IPS DF 6.9 (cell line): ENCODE results near the gene CSNK1G1.

Experiments used
- DNase-seq: peaks from one replicate; pipeline ENCODE4 v3.0.0-alpha.2; 2013; ENCODE audit warnings: low read depth, low spot score
- H3K27ac ChIP-seq: one replicate; pipeline ENCODE4 v1.5.1; 2013; ENCODE audit warnings: low read length, control low read depth
- H3K27me3 ChIP-seq: 2 replicates; pipeline ENCODE4 v1.6.1; 2013; ENCODE audit warnings: mild to moderate bottlenecking, low read length; ENCODE audit not compliant: control insufficient read depth, insufficient read depth
- H3K36me3 ChIP-seq: 2 replicates; pipeline ENCODE4 v1.6.1; 2013; ENCODE audit warnings: low read length; ENCODE audit not compliant: control insufficient read depth, insufficient read depth
- H3K4me1 ChIP-seq: 2 replicates; pipeline ENCODE4 v1.6.1; 2013; ENCODE audit warnings: low read length; ENCODE audit not compliant: control insufficient read depth, insufficient read depth
- H3K4me3 ChIP-seq: 2 replicates; pipeline ENCODE4 v1.5.1; 2013; ENCODE audit warnings: mild to moderate bottlenecking, low read length
- H3K9me3 ChIP-seq: 2 replicates; pipeline ENCODE4 v1.6.1; 2013; ENCODE audit warnings: low read length, inconsistent platforms; ENCODE audit not compliant: control insufficient read depth, insufficient read depth
- WGBS: extraction: QIAGEN DNeasy Blood & Tissue Kit; methylation state at CpG from one replicate; pipeline ENCODE4 v1.1.7; 2013; ENCODE audit warnings: mixed read lengths, missing lambda C conversion rate; ENCODE audit not compliant: insufficient read length, insufficient coverage; 5-methylcytosine and 5-hydroxymethylcytosine counted together

CSNK1G1 gene

DNA sequence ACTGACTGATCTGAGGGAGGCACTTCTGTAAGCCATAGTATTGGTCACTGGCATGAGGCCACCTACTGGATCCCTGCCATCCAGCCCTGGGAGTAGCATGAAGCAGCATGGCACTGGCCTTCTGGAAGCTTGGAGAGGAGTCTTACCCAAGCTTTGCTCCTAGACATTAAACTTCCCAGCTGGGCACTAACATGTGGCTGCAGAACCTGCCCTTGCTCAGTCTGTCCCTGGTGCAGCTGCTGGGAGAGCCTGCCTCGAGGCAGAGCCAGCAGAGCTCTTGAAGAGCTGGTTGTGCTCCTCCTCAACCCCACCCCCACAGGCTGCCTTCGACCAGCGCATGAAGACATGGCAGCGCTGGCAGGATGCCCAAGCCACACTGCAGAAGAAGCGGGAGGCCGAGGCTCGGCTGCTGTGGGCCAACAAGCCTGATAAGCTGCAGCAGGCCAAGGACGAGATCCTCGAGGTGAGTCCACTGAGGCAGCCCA, 221.6 kb downstream of the CSNK1G1 start:
- no peaks in the 10 kb centered on the region for H3K9me3 ChIP-seq
- no peaks in the 10 kb centered on the region for H3K27me3 ChIP-seq
- H3K4me3 ChIP-seq = no peak overlapping the region
- H3K36me3 ChIP-seq = peaks cover 32% of the 10 kb centered on the region
- peaks cover 2% of the 10 kb centered on the region for H3K4me1 ChIP-seq
- no CpG with 5 or more reads among the region's 9 CpGs for WGBS
- no peak for DNase-seq
- no peak overlapping the region for H3K27ac ChIP-seq

DNA sequence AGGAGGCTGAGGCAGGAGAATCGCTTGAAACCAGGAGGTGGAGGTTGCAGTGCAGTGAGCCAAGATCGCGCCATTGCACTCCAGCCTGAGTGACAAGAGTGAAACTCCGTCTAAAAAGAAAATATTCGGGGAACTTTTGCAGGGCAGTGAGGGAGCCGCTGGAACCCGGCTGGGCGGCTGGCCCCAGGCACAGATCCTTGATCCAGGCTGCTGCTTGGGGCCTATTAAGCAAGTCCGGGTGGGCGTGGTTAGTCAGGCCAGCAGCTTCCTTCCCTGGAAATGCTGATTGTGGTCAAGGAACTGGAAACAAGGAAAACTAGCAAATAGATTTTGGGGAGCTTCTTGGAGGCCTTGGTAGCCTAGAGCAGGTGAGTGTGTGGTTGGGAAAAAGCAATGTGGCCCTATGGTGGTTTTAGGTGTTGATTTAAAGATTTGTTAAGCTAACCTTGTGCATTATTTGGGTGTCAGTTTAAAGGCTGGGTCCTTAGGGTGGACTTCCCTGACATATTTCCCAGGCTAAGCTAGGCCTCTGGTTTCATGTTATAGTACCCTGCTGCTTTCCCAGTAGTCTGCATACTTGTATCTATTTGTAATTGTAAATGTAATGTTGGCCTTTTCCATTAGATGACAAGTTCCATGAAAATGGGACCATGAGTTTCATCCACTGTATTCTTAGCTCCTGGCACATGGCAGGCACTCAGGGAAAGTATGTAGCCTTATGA, 222.2 kb downstream of the CSNK1G1 start:
- H3K27ac ChIP-seq = no peak overlapping the region
- no peaks in the 10 kb centered on the region for H3K9me3 ChIP-seq
- no CpG with 5 or more reads among the region's 10 CpGs for WGBS
- H3K4me1 ChIP-seq = peaks cover 2% of the 10 kb centered on the region
- H3K4me3 ChIP-seq = no peak overlapping the region
- peaks cover 32% of the 10 kb centered on the region for H3K36me3 ChIP-seq
- H3K27me3 ChIP-seq = no peaks in the 10 kb centered on the region
- no peak for DNase-seq

DNA sequence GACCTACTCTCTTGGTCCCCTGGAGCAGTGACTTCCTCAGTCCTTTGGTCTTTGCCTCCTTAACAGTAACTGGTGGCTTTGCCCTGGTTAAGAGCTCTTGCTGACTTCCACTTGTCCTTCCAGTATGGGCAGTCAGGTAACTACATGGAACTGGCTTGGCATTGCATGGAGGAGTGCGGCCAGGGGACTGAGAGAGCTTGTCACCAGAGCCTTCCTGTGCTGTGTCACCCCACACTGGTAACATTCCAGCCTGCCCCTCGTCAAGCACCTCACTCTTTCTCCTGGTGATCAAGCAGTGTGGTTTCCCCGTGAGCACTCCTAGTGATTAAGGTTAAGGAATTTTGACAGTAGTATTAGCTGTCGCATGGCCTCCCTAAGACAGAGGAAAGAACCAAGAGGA, 223.8 kb downstream of the CSNK1G1 start:
- no peak for DNase-seq
- Histone ChIP-seq H3K4me1 (peaks cover 2% of the 10 kb centered on the region), H3K27ac (no peak overlapping the region), H3K9me3 (no peaks in the 10 kb centered on the region), H3K4me3 (no peak overlapping the region), H3K36me3 (peaks cover 33% of the 10 kb centered on the region), H3K27me3 (no peaks in the 10 kb centered on the region)
- no CpG with 5 or more reads among the region's 4 CpGs for WGBS

DNA sequence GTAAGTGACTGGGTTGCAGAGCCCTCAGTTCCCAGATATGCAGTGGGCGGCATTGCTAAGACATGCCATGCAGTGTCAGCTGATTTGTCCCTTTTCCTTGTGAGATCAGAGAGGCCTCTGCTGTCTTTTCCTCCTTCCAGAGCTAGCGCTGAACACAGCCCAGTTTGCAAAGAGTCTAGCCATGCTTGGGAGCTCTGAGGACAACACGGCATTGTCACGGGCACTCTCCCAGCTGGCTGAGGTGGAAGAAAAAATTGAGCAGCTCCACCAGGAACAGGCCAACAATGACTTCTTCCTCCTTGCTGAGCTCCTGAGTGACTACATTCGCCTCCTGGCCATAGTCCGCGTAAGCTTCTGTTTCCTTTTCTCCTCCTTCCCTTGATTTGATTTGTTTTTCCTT, 224.4 kb downstream of the CSNK1G1 start:
- Histone ChIP-seq H3K27ac (no peak overlapping the region), H3K4me1 (no peaks in the 10 kb centered on the region), H3K9me3 (no peaks in the 10 kb centered on the region), H3K36me3 (peaks cover 30% of the 10 kb centered on the region), H3K27me3 (no peaks in the 10 kb centered on the region), H3K4me3 (no peak overlapping the region)
- no peak for DNase-seq
- WGBS = no CpG with 5 or more reads among the region's 7 CpGs

DNA sequence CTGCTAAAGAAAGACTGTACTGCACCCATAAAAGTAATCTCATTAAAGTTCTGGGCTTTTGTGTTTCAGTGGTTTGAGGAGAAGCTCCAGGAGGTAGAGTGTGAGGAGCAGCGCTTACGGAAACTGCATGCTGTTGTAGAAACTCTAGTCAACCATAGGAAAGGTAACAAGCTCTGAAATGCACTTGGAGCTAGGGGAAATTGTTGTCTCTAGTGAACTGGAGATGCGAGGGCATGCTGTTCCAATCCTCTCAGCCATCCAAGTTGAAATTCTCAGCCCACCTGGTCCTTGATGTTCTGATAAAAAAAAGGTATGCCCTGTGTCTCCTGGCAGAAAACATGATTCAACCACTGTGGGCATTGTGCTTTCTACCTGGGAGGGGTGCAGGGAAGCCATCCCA, 225.8 kb downstream of the CSNK1G1 start:
- H3K4me3 ChIP-seq = no peak overlapping the region
- no peak overlapping the region for H3K27ac ChIP-seq
- DNase-seq = no peak
- H3K36me3 ChIP-seq = peaks cover 23% of the 10 kb centered on the region
- WGBS = no CpG with 5 or more reads among the region's 3 CpGs
- H3K27me3 ChIP-seq = no peaks in the 10 kb centered on the region
- H3K9me3 ChIP-seq = no peaks in the 10 kb centered on the region
- no peaks in the 10 kb centered on the region for H3K4me1 ChIP-seq

DNA sequence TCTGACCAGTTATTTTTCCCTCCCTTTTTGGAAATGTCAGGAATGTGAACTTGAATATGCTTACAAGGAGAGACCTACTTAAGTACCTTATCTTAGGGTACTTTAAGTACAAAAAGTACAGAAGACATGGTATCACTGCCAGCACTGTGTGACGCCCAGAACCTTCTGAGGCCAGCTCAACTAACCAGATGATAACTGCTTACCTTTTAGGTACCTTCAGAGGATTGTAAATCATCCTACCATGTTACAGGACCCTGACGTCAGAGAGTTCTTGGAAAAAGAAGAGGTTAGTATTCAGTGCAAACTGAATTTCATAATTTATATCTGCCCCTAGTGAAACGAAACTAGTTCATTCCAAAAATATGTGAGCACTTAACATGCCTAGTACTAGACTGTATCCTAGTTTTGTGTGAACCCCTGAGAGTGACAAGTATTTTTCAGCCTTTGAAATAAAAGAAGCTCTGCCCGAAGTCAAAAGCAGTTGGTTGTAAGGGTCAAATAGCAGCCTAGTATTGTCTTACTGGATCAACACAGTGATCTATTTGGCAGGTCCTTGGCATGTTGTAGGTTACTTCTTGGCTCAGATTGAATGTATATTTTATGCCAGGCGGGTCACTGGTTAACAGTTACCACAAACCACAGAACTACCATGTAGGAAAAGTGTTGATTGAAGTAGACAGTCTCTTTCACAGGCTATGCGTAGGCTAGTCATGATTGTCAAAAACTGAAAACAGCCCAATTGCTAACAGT, 228.3 kb downstream of the CSNK1G1 start:
- no peaks in the 10 kb centered on the region for H3K9me3 ChIP-seq
- no CpG with 5 or more reads among the region's 6 CpGs for WGBS
- no peaks in the 10 kb centered on the region for H3K27me3 ChIP-seq
- no peak for DNase-seq
- H3K27ac ChIP-seq = no peak overlapping the region
- no peak overlapping the region for H3K4me3 ChIP-seq
- H3K4me1 ChIP-seq = no peaks in the 10 kb centered on the region
- peaks cover 25% of the 10 kb centered on the region for H3K36me3 ChIP-seq

DNA sequence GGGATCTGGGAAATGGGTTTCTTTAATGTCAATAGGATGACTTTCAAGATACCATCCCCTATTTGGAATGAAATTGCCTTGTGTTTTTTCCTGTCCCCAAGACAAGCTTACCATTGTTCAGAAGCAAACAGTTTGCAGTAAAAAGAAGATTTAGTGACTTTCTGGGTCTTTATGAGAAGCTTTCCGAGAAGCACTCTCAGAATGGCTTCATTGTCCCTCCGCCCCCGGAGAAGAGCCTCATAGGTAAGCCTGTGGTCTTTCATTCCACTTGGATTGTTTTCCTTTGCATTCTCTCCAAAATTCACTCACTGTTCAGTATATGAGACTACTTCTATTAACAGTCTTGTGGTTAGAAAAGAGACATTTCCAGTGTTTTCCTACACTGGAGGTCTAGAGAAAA, 230.0 kb downstream of the CSNK1G1 start:
- no peaks in the 10 kb centered on the region for H3K27me3 ChIP-seq
- no peak overlapping the region for H3K4me3 ChIP-seq
- no peak overlapping the region for H3K27ac ChIP-seq
- no CpG with 5 or more reads among the region's 3 CpGs for WGBS
- no peaks in the 10 kb centered on the region for H3K4me1 ChIP-seq
- H3K36me3 ChIP-seq = peaks cover 15% of the 10 kb centered on the region; the same call in 1 of the 2 replicates
- DNase-seq = no peak
- no peaks in the 10 kb centered on the region for H3K9me3 ChIP-seq

DNA sequence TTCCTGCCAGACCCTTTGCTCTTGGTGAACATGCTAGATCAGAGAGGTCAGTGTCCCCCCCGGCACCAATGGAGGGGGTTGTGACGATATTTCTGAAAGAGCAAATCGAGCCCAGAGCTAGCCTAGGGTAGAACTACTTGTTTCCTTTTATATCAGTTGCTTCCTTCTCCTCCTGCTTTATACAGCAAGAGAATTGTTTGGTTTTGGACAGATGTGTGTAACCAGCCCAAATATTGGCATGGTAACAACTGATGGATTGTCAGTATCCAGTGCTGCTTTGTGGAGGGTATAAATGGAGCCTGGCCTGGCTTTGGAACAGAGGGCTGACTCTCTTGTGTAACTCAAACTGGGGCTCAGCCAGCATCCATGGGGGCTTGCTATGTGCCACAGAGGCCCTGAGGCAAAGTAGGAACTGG, 233.0 kb downstream of the CSNK1G1 start:
- H3K27me3 ChIP-seq = no peaks in the 10 kb centered on the region
- no peak overlapping the region for H3K4me3 ChIP-seq
- H3K9me3 ChIP-seq = no peaks in the 10 kb centered on the region
- H3K36me3 ChIP-seq = peaks cover 12% of the 10 kb centered on the region; the same call in 1 of the 2 replicates
- no peaks in the 10 kb centered on the region for H3K4me1 ChIP-seq
- no CpG with 5 or more reads among the region's 3 CpGs for WGBS
- DNase-seq = no peak
- no peak overlapping the region for H3K27ac ChIP-seq

- H3K4me3 ChIP-seq = no peak overlapping the region
- H3K9me3 ChIP-seq = no peaks in the 10 kb centered on the region
- H3K36me3 ChIP-seq = peaks cover 10% of the 10 kb centered on the region; the same call in 1 of the 2 replicates
- H3K4me1 ChIP-seq = no peaks in the 10 kb centered on the region
- no CpG with 5 or more reads among the region's 1 CpG for WGBS
- H3K27me3 ChIP-seq = no peaks in the 10 kb centered on the region
- H3K27ac ChIP-seq = no peak overlapping the region
- no peak for DNase-seq
Observed at GRCh38 chr15:64122444-64122843, 233.5 kb downstream of the CSNK1G1 start.

GRCh38 chr15:64121614-64122013, 234.4 kb downstream of the CSNK1G1 start:
- H3K9me3 ChIP-seq = no peaks in the 10 kb centered on the region
- no peaks in the 10 kb centered on the region for H3K27me3 ChIP-seq
- no peak for DNase-seq
- H3K4me1 ChIP-seq = no peaks in the 10 kb centered on the region
- no CpG with 5 or more reads among the region's 4 CpGs for WGBS
- no peak overlapping the region for H3K27ac ChIP-seq
- H3K4me3 ChIP-seq = no peak overlapping the region
- peaks cover 7% of the 10 kb centered on the region; the same call in 1 of the 2 replicates for H3K36me3 ChIP-seq
